Stimulated activated CD4-positive, alpha-beta T cell treated with anti-CD3 and anti-CD28 coated beads, TNF-alpha, amount 100 ng/mL, for 1 hour (primary cell): ENCODE data around the gene CCM2.
"Not testable (repeated sequence)": the region's sequence is repeated elsewhere in the genome, so short reads cannot be mapped to it uniquely, and the experiment has no call there.

Experiments
- DNase-seq, 3 donors: peaks; one replicate each; pipeline ENCODE4 v3.0.0-alpha.2; 2020; ENCODE audit warnings: low read depth in 3 of 3, low spot score in 1 of 3

CCM2 gene

GRCh38 chr7:45098983-45099839 is 99.2 kb downstream of the CCM2 start:
- DNase-seq: no peak

- no peak for DNase-seq
Observed at GRCh38 chr7:45099891-45100760, 100.1 kb downstream of the CCM2 start.

GRCh38 chr7:45100761-45101480 is 100.9 kb downstream of the CCM2 start:
- no peak for DNase-seq

GRCh38 chr7:45101748-45102147 is 101.7 kb downstream of the CCM2 start:
- no peak for DNase-seq

- DNase-seq: no peak
Observed at GRCh38 chr7:45102785-45103712, 103.0 kb downstream of the CCM2 start.

- DNase-seq: no peak
Observed at GRCh38 chr7:45103958-45104843, 104.2 kb downstream of the CCM2 start.

GRCh38 chr7:45104844-45105587 is 105.0 kb downstream of the CCM2 start:
- no peak for DNase-seq

- DNase-seq: no peak
Observed at GRCh38 chr7:45105588-45106188, 105.7 kb downstream of the CCM2 start.

- no peak for DNase-seq
Observed at GRCh38 chr7:45106820-45107219, 106.8 kb downstream of the CCM2 start.

- no peak for DNase-seq
Observed at GRCh38 chr7:45107356-45107755, 107.4 kb downstream of the CCM2 start.

GRCh38 chr7:45108863-45109262 is 108.9 kb downstream of the CCM2 start:
- no peak for DNase-seq

- DNase-seq: peak; percentile 73 to 90 (median 82)
Observed at GRCh38 chr7:45111298-45112223, 111.6 kb downstream of the CCM2 start, which contains the start of gene TBRG4. Gene TBRG4, minus strand, starts transcription at chr7:45111697. Its CDS starts 2,460 bp downstream, at chr7:45109237.

- no peak for DNase-seq
Observed at GRCh38 chr7:45112648-45113047, 112.6 kb downstream of the CCM2 start.

- DNase-seq: not testable (repeated sequence)
Observed at GRCh38 chr7:45114257-45114656, 114.3 kb downstream of the CCM2 start.

- DNase-seq: no peak
Observed at GRCh38 chr7:45114926-45115325, 114.9 kb downstream of the CCM2 start.

GRCh38 chr7:45116048-45116447 is 116.0 kb downstream of the CCM2 start:
- DNase-seq: no peak

- no peak for DNase-seq
Observed at GRCh38 chr7:45117582-45117981, 117.6 kb downstream of the CCM2 start.
